ENCODE measurements around the gene NCAPG2.
A peak's percentile ranks its signal among the peaks of the same experiment; 100 is the strongest.

Gene NCAPG2

DNA sequence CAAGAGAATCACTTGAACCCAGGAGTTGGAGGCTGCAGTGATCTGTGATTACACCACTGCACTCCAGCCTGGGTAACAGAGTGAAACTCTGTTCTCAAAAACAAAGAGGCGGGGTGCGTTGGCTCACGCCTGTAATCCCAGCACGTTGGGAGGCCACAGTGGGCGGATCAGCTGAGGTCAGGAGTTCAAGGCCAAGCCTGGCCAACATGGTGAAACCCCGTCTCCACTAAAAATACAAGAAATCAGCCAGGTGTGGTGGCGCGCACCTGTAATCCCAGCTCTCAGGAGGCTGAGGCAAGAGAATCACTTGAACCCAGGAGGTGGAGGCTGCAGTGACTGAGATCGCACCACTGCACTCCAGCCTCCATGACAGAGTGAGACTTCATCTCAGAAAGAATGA, 42.4 kb upstream of the NCAPG2 start:
- Histone ChIP-seq H3K9me3 (ENCODE audit: insufficient read depth, low read depth, low read length) (no peaks in the 10 kb centered on the region), H3K27ac (ENCODE audit: low read depth, low read length) (no peak overlapping the region), H3K23ac (ENCODE audit: low read length) (no peak overlapping the region), H2BK12ac (ENCODE audit: low read length) (no peak overlapping the region), H3K36me3 (ENCODE audit: control insufficient read depth in 1 of 2, insufficient read depth in 2 of 2, low read length in 2 of 2) (peaks cover 43% of the 10 kb centered on the region in 2 experiments), H3K4me1 (ENCODE audit: control insufficient read depth in 1 of 2, insufficient read depth in 2 of 2, low read length in 2 of 2) (no peaks in the 10 kb centered on the region), H3K79me2 (ENCODE audit: control insufficient read depth, insufficient read depth, low read length, poor library complexity) (no peaks in the 10 kb centered on the region), H3K4me2 (ENCODE audit: low read length) (no peak overlapping the region), H2AFZ (ENCODE audit: insufficient read depth, low read length, poor library complexity) (no peak overlapping the region), H3K27me3 (ENCODE audit: insufficient read depth, low read length) (no peaks in the 10 kb centered on the region), H4K8ac (ENCODE audit: low read depth, low read length) (no peak overlapping the region), H4K12ac (ENCODE audit: low read depth, low read length) (no peak overlapping the region), H2BK120ac (ENCODE audit: insufficient read depth, low read length, poor library complexity) (no peak overlapping the region), H4K91ac (ENCODE audit: low read depth, low read length) (no peak overlapping the region), H3K4ac (ENCODE audit: low read depth, low read length) (no peak overlapping the region), H2AK5ac (ENCODE audit: low read length) (no peak overlapping the region), H3K14ac (ENCODE audit: low read length) (no peak overlapping the region), H3K4me3 (ENCODE audit: low read depth, low read length) (no peak overlapping the region), H3K9ac (ENCODE audit: low read length) (no peak overlapping the region), H2BK5ac (ENCODE audit: low read depth, low read length, poor library complexity) (no peak overlapping the region), H3K79me1 (ENCODE audit: low read length) (no peaks in the 10 kb centered on the region), H3K18ac (ENCODE audit: low read length) (no peak overlapping the region)
- no CpG with 5 or more reads among the region's 9 CpGs for WGBS (ENCODE audit: extremely low coverage, insufficient coverage, insufficient read length)
- DNase-seq = no peak

GRCh38 chr7:158745057-158745715, 40.6 kb upstream of the NCAPG2 start:
- peaks cover 0 to 8% of the 10 kb centered on the region in 2 experiments for H3K4me1 ChIP-seq (ENCODE audit: control insufficient read depth in 1 of 2, insufficient read depth in 2 of 2, low read length in 2 of 2)
- no peak overlapping the region for H3K4ac ChIP-seq (ENCODE audit: low read depth, low read length)
- H3K27ac ChIP-seq (ENCODE audit: low read depth, low read length) = no peak overlapping the region
- no peaks in the 10 kb centered on the region for H3K79me1 ChIP-seq (ENCODE audit: low read length)
- H2AFZ ChIP-seq (ENCODE audit: insufficient read depth, low read length, poor library complexity) = no peak overlapping the region
- no peak overlapping the region for H3K4me3 ChIP-seq (ENCODE audit: low read depth, low read length)
- no peak overlapping the region for H2BK12ac ChIP-seq (ENCODE audit: low read length)
- H3K27me3 ChIP-seq (ENCODE audit: insufficient read depth, low read length) = no peaks in the 10 kb centered on the region
- H4K12ac ChIP-seq (ENCODE audit: low read depth, low read length) = no peak overlapping the region
- H3K14ac ChIP-seq (ENCODE audit: low read length) = no peak overlapping the region
- H3K9me3 ChIP-seq (ENCODE audit: insufficient read depth, low read depth, low read length) = peaks cover 1% of the 10 kb centered on the region
- no peak overlapping the region for H2BK5ac ChIP-seq (ENCODE audit: low read depth, low read length, poor library complexity)
- H4K91ac ChIP-seq (ENCODE audit: low read depth, low read length) = no peak overlapping the region
- H3K9ac ChIP-seq (ENCODE audit: low read length) = no peak overlapping the region
- H3K18ac ChIP-seq (ENCODE audit: low read length) = no peak overlapping the region
- no peak for DNase-seq
- H3K4me2 ChIP-seq (ENCODE audit: low read length) = no peak overlapping the region
- no peak overlapping the region for H2AK5ac ChIP-seq (ENCODE audit: low read length)
- H3K36me3 ChIP-seq (ENCODE audit: control insufficient read depth in 1 of 2, insufficient read depth in 2 of 2, low read length in 2 of 2) = peaks cover 54% of the 10 kb centered on the region in 2 experiments
- no peak overlapping the region for H2BK120ac ChIP-seq (ENCODE audit: insufficient read depth, low read length, poor library complexity)
- WGBS (ENCODE audit: extremely low coverage, insufficient coverage, insufficient read length) = no CpG with 5 or more reads among the region's 10 CpGs
- H3K79me2 ChIP-seq (ENCODE audit: control insufficient read depth, insufficient read depth, low read length, poor library complexity) = no peaks in the 10 kb centered on the region
- no peak overlapping the region for H3K23ac ChIP-seq (ENCODE audit: low read length)
- H4K8ac ChIP-seq (ENCODE audit: low read depth, low read length) = no peak overlapping the region

DNA sequence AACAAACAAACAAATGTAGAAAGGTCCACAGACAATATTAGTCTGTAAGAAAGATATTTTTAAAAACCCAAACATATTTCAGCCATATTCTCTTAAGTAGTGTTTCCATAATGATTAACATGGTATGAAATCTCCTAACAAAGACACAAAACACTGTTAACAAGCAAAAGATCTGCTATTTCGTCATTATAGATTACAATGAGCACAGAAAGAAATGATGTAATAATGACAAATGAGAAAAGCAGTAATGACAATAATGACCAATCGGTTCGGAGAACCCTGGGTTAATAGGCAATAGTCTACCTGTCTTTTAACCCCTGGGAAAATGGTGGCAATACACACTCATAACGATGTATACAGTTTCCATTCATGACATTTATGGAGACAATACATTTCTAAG, 39.5 kb upstream of the NCAPG2 start:
- no peak overlapping the region for H3K23ac ChIP-seq (ENCODE audit: low read length)
- H2BK5ac ChIP-seq (ENCODE audit: low read depth, low read length, poor library complexity) = no peak overlapping the region
- H3K27ac ChIP-seq (ENCODE audit: low read depth, low read length) = no peak overlapping the region
- peaks cover 0 to 10% of the 10 kb centered on the region in 2 experiments for H3K4me1 ChIP-seq (ENCODE audit: control insufficient read depth in 1 of 2, insufficient read depth in 2 of 2, low read length in 2 of 2)
- H2BK12ac ChIP-seq (ENCODE audit: low read length) = no peak overlapping the region
- H3K4me2 ChIP-seq (ENCODE audit: low read length) = no peak overlapping the region
- no peak overlapping the region for H4K12ac ChIP-seq (ENCODE audit: low read depth, low read length)
- H3K18ac ChIP-seq (ENCODE audit: low read length) = no peak overlapping the region
- H4K91ac ChIP-seq (ENCODE audit: low read depth, low read length) = no peak overlapping the region
- H3K9me3 ChIP-seq (ENCODE audit: insufficient read depth, low read depth, low read length) = peaks cover 1% of the 10 kb centered on the region
- no peak overlapping the region for H3K9ac ChIP-seq (ENCODE audit: low read length)
- DNase-seq = no peak
- no peak overlapping the region for H2AK5ac ChIP-seq (ENCODE audit: low read length)
- H3K79me1 ChIP-seq (ENCODE audit: low read length) = no peaks in the 10 kb centered on the region
- no peak overlapping the region for H3K14ac ChIP-seq (ENCODE audit: low read length)
- no CpG with 5 or more reads among the region's 4 CpGs for WGBS (ENCODE audit: extremely low coverage, insufficient coverage, insufficient read length)
- no peak overlapping the region for H2BK120ac ChIP-seq (ENCODE audit: insufficient read depth, low read length, poor library complexity)
- H2AFZ ChIP-seq (ENCODE audit: insufficient read depth, low read length, poor library complexity) = no peak overlapping the region
- H3K79me2 ChIP-seq (ENCODE audit: control insufficient read depth, insufficient read depth, low read length, poor library complexity) = no peaks in the 10 kb centered on the region
- no peak overlapping the region for H4K8ac ChIP-seq (ENCODE audit: low read depth, low read length)
- H3K4ac ChIP-seq (ENCODE audit: low read depth, low read length) = no peak overlapping the region
- no peak overlapping the region for H3K4me3 ChIP-seq (ENCODE audit: low read depth, low read length)
- peaks cover 56% of the 10 kb centered on the region in 2 experiments for H3K36me3 ChIP-seq (ENCODE audit: control insufficient read depth in 1 of 2, insufficient read depth in 2 of 2, low read length in 2 of 2)
- no peaks in the 10 kb centered on the region for H3K27me3 ChIP-seq (ENCODE audit: insufficient read depth, low read length)

- no CpG with 5 or more reads among the region's 17 CpGs for WGBS (ENCODE audit: extremely low coverage, insufficient coverage, insufficient read length)
- Histone ChIP-seq H2AK5ac (ENCODE audit: low read length) (no peak overlapping the region), H3K9me3 (ENCODE audit: insufficient read depth, low read depth, low read length) (peaks cover 1% of the 10 kb centered on the region), H2AFZ (ENCODE audit: insufficient read depth, low read length, poor library complexity) (no peak overlapping the region), H3K4ac (ENCODE audit: low read depth, low read length) (no peak overlapping the region), H3K79me1 (ENCODE audit: low read length) (no peaks in the 10 kb centered on the region), H4K91ac (ENCODE audit: low read depth, low read length) (no peak overlapping the region), H3K4me2 (ENCODE audit: low read length) (no peak overlapping the region), H3K23ac (ENCODE audit: low read length) (no peak overlapping the region), H3K18ac (ENCODE audit: low read length) (no peak overlapping the region), H4K8ac (ENCODE audit: low read depth, low read length) (no peak overlapping the region), H3K36me3 (ENCODE audit: control insufficient read depth in 1 of 2, insufficient read depth in 2 of 2, low read length in 2 of 2) (peaks cover 60 to 61% of the 10 kb centered on the region in 2 experiments), H2BK12ac (ENCODE audit: low read length) (no peak overlapping the region), H3K27me3 (ENCODE audit: insufficient read depth, low read length) (no peaks in the 10 kb centered on the region), H3K79me2 (ENCODE audit: control insufficient read depth, insufficient read depth, low read length, poor library complexity) (no peaks in the 10 kb centered on the region), H3K14ac (ENCODE audit: low read length) (no peak overlapping the region), H2BK5ac (ENCODE audit: low read depth, low read length, poor library complexity) (no peak overlapping the region), H3K4me3 (ENCODE audit: low read depth, low read length) (no peak overlapping the region), H3K4me1 (ENCODE audit: control insufficient read depth in 1 of 2, insufficient read depth in 2 of 2, low read length in 2 of 2) (peaks cover 0 to 10% of the 10 kb centered on the region in 2 experiments), H3K9ac (ENCODE audit: low read length) (no peak overlapping the region), H4K12ac (ENCODE audit: low read depth, low read length) (no peak overlapping the region), H2BK120ac (ENCODE audit: insufficient read depth, low read length, poor library complexity) (no peak overlapping the region), H3K27ac (ENCODE audit: low read depth, low read length) (no peak overlapping the region)
- peak in 1 of 2 donors; percentile 15 for DNase-seq
Observed at GRCh38 chr7:158743219-158743618, 38.6 kb upstream of the NCAPG2 start.

All from trophoblast cell (in vitro differentiated cells and primary cell).